ENCODE measurements around the gene UBL7. TPM values are rescaled to one million over a fixed set of nuclear protein-coding genes. Genes with fewer than 3 reads are reported as not detected.

The UBL7 gene
- total and polyA plus RNA-seq, 2 of the 8 experiments (the other 6 are each of a cell fraction or from before 2014, with no cell fraction given): 71.5 to 183 TPM

DNA sequence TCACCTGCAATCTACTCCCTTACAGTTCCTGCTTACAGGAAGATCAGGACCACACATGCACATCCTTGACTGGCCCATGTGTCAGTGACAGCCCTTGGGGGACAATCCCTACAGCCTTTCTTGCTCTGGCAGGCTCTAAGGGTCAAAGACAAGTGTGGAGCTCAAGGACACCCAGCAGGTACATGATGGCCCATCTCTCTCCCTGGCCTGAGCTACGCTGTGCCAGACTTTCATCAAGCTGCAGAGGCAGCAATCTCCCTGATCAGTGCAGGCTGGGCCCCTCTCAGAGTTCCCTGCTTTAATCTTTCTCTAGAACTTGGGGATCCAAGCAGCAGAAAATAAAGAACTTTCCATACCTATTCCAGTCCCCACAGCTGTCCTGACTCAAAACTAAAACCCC, 29.8 kb downstream of the UBL7 start (continued):
- TF ChIP-seq, protein P1, sequence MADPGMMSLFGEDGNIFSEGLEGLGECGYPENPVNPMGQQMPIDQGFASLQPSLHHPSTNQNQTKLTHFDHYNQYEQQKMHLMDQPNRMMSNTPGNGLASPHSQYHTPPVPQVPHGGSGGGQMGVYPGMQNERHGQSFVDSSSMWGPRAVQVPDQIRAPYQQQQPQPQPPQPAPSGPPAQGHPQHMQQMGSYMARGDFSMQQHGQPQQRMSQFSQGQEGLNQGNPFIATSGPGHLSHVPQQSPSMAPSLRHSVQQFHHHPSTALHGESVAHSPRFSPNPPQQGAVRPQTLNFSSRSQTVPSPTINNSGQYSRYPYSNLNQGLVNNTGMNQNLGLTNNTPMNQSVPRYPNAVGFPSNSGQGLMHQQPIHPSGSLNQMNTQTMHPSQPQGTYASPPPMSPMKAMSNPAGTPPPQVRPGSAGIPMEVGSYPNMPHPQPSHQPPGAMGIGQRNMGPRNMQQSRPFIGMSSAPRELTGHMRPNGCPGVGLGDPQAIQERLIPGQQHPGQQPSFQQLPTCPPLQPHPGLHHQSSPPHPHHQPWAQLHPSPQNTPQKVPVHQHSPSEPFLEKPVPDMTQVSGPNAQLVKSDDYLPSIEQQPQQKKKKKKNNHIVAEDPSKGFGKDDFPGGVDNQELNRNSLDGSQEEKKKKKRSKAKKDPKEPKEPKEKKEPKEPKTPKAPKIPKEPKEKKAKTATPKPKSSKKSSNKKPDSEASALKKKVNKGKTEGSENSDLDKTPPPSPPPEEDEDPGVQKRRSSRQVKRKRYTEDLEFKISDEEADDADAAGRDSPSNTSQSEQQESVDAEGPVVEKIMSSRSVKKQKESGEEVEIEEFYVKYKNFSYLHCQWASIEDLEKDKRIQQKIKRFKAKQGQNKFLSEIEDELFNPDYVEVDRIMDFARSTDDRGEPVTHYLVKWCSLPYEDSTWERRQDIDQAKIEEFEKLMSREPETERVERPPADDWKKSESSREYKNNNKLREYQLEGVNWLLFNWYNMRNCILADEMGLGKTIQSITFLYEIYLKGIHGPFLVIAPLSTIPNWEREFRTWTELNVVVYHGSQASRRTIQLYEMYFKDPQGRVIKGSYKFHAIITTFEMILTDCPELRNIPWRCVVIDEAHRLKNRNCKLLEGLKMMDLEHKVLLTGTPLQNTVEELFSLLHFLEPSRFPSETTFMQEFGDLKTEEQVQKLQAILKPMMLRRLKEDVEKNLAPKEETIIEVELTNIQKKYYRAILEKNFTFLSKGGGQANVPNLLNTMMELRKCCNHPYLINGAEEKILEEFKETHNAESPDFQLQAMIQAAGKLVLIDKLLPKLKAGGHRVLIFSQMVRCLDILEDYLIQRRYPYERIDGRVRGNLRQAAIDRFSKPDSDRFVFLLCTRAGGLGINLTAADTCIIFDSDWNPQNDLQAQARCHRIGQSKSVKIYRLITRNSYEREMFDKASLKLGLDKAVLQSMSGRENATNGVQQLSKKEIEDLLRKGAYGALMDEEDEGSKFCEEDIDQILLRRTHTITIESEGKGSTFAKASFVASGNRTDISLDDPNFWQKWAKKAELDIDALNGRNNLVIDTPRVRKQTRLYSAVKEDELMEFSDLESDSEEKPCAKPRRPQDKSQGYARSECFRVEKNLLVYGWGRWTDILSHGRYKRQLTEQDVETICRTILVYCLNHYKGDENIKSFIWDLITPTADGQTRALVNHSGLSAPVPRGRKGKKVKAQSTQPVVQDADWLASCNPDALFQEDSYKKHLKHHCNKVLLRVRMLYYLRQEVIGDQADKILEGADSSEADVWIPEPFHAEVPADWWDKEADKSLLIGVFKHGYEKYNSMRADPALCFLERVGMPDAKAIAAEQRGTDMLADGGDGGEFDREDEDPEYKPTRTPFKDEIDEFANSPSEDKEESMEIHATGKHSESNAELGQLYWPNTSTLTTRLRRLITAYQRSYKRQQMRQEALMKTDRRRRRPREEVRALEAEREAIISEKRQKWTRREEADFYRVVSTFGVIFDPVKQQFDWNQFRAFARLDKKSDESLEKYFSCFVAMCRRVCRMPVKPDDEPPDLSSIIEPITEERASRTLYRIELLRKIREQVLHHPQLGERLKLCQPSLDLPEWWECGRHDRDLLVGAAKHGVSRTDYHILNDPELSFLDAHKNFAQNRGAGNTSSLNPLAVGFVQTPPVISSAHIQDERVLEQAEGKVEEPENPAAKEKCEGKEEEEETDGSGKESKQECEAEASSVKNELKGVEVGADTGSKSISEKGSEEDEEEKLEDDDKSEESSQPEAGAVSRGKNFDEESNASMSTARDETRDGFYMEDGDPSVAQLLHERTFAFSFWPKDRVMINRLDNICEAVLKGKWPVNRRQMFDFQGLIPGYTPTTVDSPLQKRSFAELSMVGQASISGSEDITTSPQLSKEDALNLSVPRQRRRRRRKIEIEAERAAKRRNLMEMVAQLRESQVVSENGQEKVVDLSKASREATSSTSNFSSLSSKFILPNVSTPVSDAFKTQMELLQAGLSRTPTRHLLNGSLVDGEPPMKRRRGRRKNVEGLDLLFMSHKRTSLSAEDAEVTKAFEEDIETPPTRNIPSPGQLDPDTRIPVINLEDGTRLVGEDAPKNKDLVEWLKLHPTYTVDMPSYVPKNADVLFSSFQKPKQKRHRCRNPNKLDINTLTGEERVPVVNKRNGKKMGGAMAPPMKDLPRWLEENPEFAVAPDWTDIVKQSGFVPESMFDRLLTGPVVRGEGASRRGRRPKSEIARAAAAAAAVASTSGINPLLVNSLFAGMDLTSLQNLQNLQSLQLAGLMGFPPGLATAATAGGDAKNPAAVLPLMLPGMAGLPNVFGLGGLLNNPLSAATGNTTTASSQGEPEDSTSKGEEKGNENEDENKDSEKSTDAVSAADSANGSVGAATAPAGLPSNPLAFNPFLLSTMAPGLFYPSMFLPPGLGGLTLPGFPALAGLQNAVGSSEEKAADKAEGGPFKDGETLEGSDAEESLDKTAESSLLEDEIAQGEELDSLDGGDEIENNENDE (IDR thresholded peaks at IDR 0.05; ENCODE audit: insufficient replicate concordance, low read length): no peak
- no peak for TF ChIP-seq CBX5 (IDR thresholded peaks at IDR 0.05; ENCODE audit: low read depth, low read length)
- no peak for TF ChIP-seq SAP30 (IDR thresholded peaks at IDR 0.05; ENCODE audit: insufficient read depth, insufficient replicate concordance, low read length)
- TF ChIP-seq YY1 (IDR thresholded peaks at IDR 0.05; ENCODE audit: low read depth, low read length): no peak
- no peak for TF ChIP-seq TAF7 (optimal IDR thresholded peaks at IDR 0.05; ENCODE audit: borderline replicate concordance, low read depth, low read length)
- TF ChIP-seq BACH1 (IDR thresholded peaks at IDR 0.05; ENCODE audit: low read length): no peak
- TF ChIP-seq CHD1 (IDR thresholded peaks at IDR 0.05; ENCODE audit: low read depth, low read length): no peak

Data from H1 (cell line).